B cell (primary cell): Measurements from ENCODE around the gene TAX1BP3. TPM values are rescaled to one million over a fixed set of nuclear protein-coding genes. Genes with fewer than 3 reads are reported as not detected.

ENCODE experiments used
- ATAC-seq: fragments of 200-7000 bp; cut with Tn5 transposase; one replicate; pipeline ENCODE4 v1.10.0; 2021; ENCODE audit warnings: low read depth, mild to moderate bottlenecking, moderate number of reproducible peaks, moderate library complexity
- CTCF ChIA-PET: fragments of 350-600 bp; sonication (Branson Sonifier 250); formaldehyde crosslinking; loops from one replicate; lab custom pipeline; 2021; ENCODE audit warnings: antibody characterized with exemption, inconsistent platforms; lab: Charles Lee
- POLR2A ChIA-PET: fragments of 350-600 bp; sonication (Branson Sonifier 250); formaldehyde crosslinking; loops from one replicate; lab custom pipeline; 2021; ENCODE audit warnings: antibody characterized with exemption; lab: Charles Lee
- DNase-seq: peaks from one replicate; pipeline ENCODE4 v3.0.0; 2013
- H2AFZ ChIP-seq: 2 replicates; pipeline ENCODE4 v1.6.1; 2012; ENCODE audit warnings: mild to moderate bottlenecking, low read depth, low read length; ENCODE audit not compliant: insufficient read depth, poor library complexity, severe bottlenecking
- H3K27ac ChIP-seq, 2 donors: 1 replicate in 1 of 2; 2 replicates in 1 of 2; pipeline ENCODE4 v1.5.1; 2012 to 2013; ENCODE audit warnings: low read length in 2 of 2, mild to moderate bottlenecking in 2 of 2, moderate library complexity in 1 of 2
- H3K27me3 ChIP-seq, 4 experiments: fragments of 200-600 bp in 1 of 4; sonication (generic) in 1 of 4; replicated peaks in 1 of 4; 1 replicate in 2 of 4; 2 replicates in 2 of 4; pipeline versions ENCODE4 v1.6.1 to v1.7.0; 2013 to 2016; ENCODE audit warnings: low read length in 3 of 4, mild to moderate bottlenecking in 2 of 4, mixed read lengths in 1 of 4, moderate library complexity in 1 of 4; ENCODE audit not compliant: insufficient read depth in 4 of 4, control insufficient read depth in 3 of 4; ENCODE audit errors: control extremely low read depth in 1 of 4
- H3K36me3 ChIP-seq, 2 experiments: replicated peaks in 1 of 2; 1 replicate in 1 of 2; 2 replicates in 1 of 2; pipeline versions ENCODE4 v1.6.1 to v1.7.1; 2013; ENCODE audit warnings: low read length in 1 of 2; ENCODE audit not compliant: insufficient read depth in 2 of 2, control insufficient read depth in 1 of 2; ENCODE audit errors: control extremely low read depth in 1 of 2, extremely low read depth in 1 of 2
- H3K4me1 ChIP-seq, 2 donors: fragments of 200-600 bp in 1 of 2; sonication (generic) in 1 of 2; 1 replicate in 1 of 2; 2 replicates in 1 of 2; pipeline versions ENCODE4 v1.5.1 to v1.6.1; 2013 to 2017; ENCODE audit warnings: low read length in 2 of 2; ENCODE audit not compliant: control insufficient read depth in 2 of 2, insufficient read depth in 2 of 2
- H3K4me2 ChIP-seq: replicated peaks from 2 replicates; pipeline ENCODE3; 2012; ENCODE audit warnings: mild to moderate bottlenecking, low read depth, low read length; ENCODE audit not compliant: poor library complexity, severe bottlenecking
- H3K4me3 ChIP-seq, 5 experiments: fragments of 200-600 bp in 1 of 5; sonication (generic) in 1 of 5; 1 replicate in 3 of 5; 2 replicates in 2 of 5; pipeline versions ENCODE4 v1.5.1 to v1.7.0; 2011 to 2016; ENCODE audit warnings: low read length in 4 of 5, mild to moderate bottlenecking in 4 of 5, low read depth in 2 of 5, control low read depth in 1 of 5, moderate library complexity in 1 of 5; ENCODE audit not compliant: insufficient read depth in 1 of 5; ENCODE audit errors: control extremely low read depth in 1 of 5, extremely low read depth in 1 of 5
- H3K79me2 ChIP-seq: fragments of 200-600 bp; sonication (generic); one replicate; pipeline ENCODE4 v1.6.0; 2016; ENCODE audit warnings: low read length; ENCODE audit not compliant: control insufficient read depth, insufficient read depth
- H3K9ac ChIP-seq: fragments of 200-600 bp; sonication (generic); 2 replicates; pipeline ENCODE4 v1.6.1; 2017; ENCODE audit warnings: mild to moderate bottlenecking, low read length, moderate library complexity
- H3K9me3 ChIP-seq, 3 donors: one replicate each; pipeline versions ENCODE4 v1.6.1 to v1.7.1; 2013; ENCODE audit warnings: low read length in 2 of 3; ENCODE audit not compliant: control insufficient read depth in 2 of 3, insufficient read depth in 1 of 3; ENCODE audit errors: control extremely low read depth in 1 of 3
- H4K20me1 ChIP-seq: 2 replicates; pipeline ENCODE4 v1.6.0; 2012; ENCODE audit warnings: mild to moderate bottlenecking, low read length; ENCODE audit not compliant: insufficient read depth, control insufficient read depth, poor library complexity, severe bottlenecking
- H3K27ac Mint-ChIP-seq: one replicate; pipeline ENCODE4 v1.8.0; 2021; ENCODE audit warnings: mixed read lengths
- H3K27me3 Mint-ChIP-seq: one replicate; pipeline ENCODE4 v1.8.0; 2021; ENCODE audit warnings: mixed read lengths
- H3K4me1 Mint-ChIP-seq: one replicate; pipeline ENCODE4 v1.8.0; 2021; ENCODE audit warnings: mixed read lengths
- H3K4me3 Mint-ChIP-seq: one replicate; pipeline ENCODE4 v1.8.0; 2021; ENCODE audit warnings: mixed read lengths
- H3K9me3 Mint-ChIP-seq: one replicate; pipeline ENCODE4 v1.8.0; 2022; ENCODE audit warnings: mixed read lengths; ENCODE audit not compliant: insufficient read depth
- CTCF ChIP-seq: fragments of 200-600 bp; IDR thresholded peaks from one replicate; pipeline ENCODE4 v1.8.0; 2022; ENCODE audit warnings: antibody characterized with exemption, mild to moderate bottlenecking
- EZH2 ChIP-seq: IDR thresholded peaks from 2 replicates; pipeline ENCODE4 v1.6.1; 2012; ENCODE audit warnings: borderline replicate concordance, low read depth, mild to moderate bottlenecking, moderate library complexity, low read length; ENCODE audit not compliant: insufficient read depth, poor library complexity, severe bottlenecking
- WGBS: methylation state at CpG from one replicate; pipeline ENCODE4 v1.1.5; 2013; ENCODE audit warnings: missing lambda C conversion rate; ENCODE audit not compliant: insufficient coverage; 5-methylcytosine and 5-hydroxymethylcytosine counted together
- intact Hi-C: fragments of 100-400 bp; cut with micrococcal nuclease; formaldehyde crosslinking; loops from one replicate; pipeline ENCODE4 v1.10.0; 2022
- polyA plus RNA-seq: library from polyadenylated mRNA; depleted of rRNA; stranded (reverse); fragments of >200 nt; gene quantifications from 2 replicates; pipeline ENCODE4 v1.2.3, GENCODE V29; 2012
- total RNA-seq, 2 donors: library from RNA; stranded (reverse); fragments of 120-200 nt in 1 of 2; gene quantifications; 1 replicate in 1 of 2; 2 replicates in 1 of 2; pipeline versions ENCODE4 v1.2.3 to v1.2.4, GENCODE V29; 2013 to 2022

The TAX1BP3 gene
- total and polyA plus RNA-seq, 2 donors (not counting 1 experiment from before 2014, with no cell fraction given) = 17.7 to 22.1 TPM

DNA sequence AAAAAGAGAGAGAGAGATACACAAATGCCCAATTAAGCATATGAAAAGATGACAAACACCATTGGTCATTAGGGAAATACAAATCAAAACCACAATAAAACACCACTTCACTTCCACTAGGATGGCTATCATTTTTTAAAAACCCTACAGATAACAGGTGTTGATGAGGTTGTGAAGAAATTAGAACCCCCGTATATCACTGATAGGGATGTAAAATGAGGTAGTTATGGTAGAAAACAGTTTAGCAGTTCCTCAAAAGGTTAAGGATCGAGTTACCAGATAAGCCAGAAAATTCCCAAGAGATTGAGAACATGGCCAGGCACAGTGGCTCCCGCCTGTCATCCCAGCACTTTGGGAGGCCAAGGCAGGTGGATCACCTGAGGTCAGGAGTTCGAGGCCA, 24.8 kb upstream of the TAX1BP3 start:
- Histone ChIP-seq H3K79me2 (peaks cover 82% of the 10 kb centered on the region), H3K36me3 (peaks cover 0 to 43% of the 10 kb centered on the region in 2 experiments), H2AFZ (no peak overlapping the region), H3K9me3 (peaks cover 0 to 3% (median 1%) of the 10 kb centered on the region in 3 donors), H3K4me1 (peaks cover 55 to 77% of the 10 kb centered on the region in 2 donors), H3K4me3 (peak overlapping the region; percentile 76 to 93 (median 83)), H3K9ac (peak overlapping the region; percentile 61), H3K27ac (peak overlapping the region; percentile 69 to 91), H3K27me3 (no peaks in the 10 kb centered on the region), H3K4me2 (peak overlapping the region; percentile 80), H4K20me1 (peaks cover 54% of the 10 kb centered on the region)
- POLR2A ChIA-PET = interaction anchor here (0.6 to 6.4 kb wide), 5 partner anchors 17 to 124 kb away, joined by 3 to 63 read pairs (median 7); partner anchors contain the start of gene HASPIN
- peaks cover 70% of the 10 kb centered on the region for H3K4me1 Mint-ChIP-seq
- H3K9me3 Mint-ChIP-seq = no peaks in the 10 kb centered on the region
- intact Hi-C loops = loop anchor here (1.0 to 5.0 kb wide), 3 partner anchors 18 to 274 kb away; no protein-coding TSS in a partner anchor
- CTCF ChIA-PET = interaction anchor here (0.8 to 5.0 kb wide), 8 partner anchors 10 to 134 kb away, joined by 3 to 52 read pairs (median 6); no protein-coding TSS in a partner anchor
- peak overlapping the region; percentile 91 for H3K4me3 Mint-ChIP-seq
- DNase-seq (peak; percentile 58), ATAC-seq (no peak)
- TF ChIP-seq EZH2 = no peak
- TF ChIP-seq CTCF = no peak
- no peaks in the 10 kb centered on the region for H3K27me3 Mint-ChIP-seq
- peak overlapping the region; percentile 96 for H3K27ac Mint-ChIP-seq
- WGBS = 13% methylated on average over 4 of the region's 4 CpGs

- Histone ChIP-seq H3K27ac (peak overlapping the region; percentile 69 to 91), H3K79me2 (peaks cover 82% of the 10 kb centered on the region), H3K4me1 (peaks cover 55 to 75% of the 10 kb centered on the region in 2 donors), H4K20me1 (peaks cover 57% of the 10 kb centered on the region), H3K9me3 (no peaks in the 10 kb centered on the region), H3K9ac (peak overlapping the region; percentile 61), H3K4me3 (peak overlapping the region; percentile 18 to 88 (median 78)), H3K36me3 (peaks cover 0 to 46% of the 10 kb centered on the region in 2 experiments), H2AFZ (no peak overlapping the region), H3K27me3 (no peaks in the 10 kb centered on the region), H3K4me2 (peak overlapping the region; percentile 80)
- Mint-ChIP-seq H3K27me3 (no peaks in the 10 kb centered on the region), H3K9me3 (no peaks in the 10 kb centered on the region), H3K4me3 (peak overlapping the region; percentile 77), H3K27ac (peak overlapping the region; percentile 88), H3K4me1 (peaks cover 66% of the 10 kb centered on the region)
- ChIA-PET CTCF (interaction anchor here (0.8 to 5.0 kb wide), 12 partner anchors 9 to 643 kb away, joined by 3 to 38 read pairs (median 4); no protein-coding TSS in a partner anchor), POLR2A (interaction anchor here (0.6 to 6.4 kb wide), 5 partner anchors 18 to 1018 kb away, joined by 3 to 63 read pairs (median 5); partner anchors contain the start of gene HASPIN)
- intact Hi-C loops = loop anchor here (5.0 kb wide), 2 partner anchors 220 to 275 kb away; no protein-coding TSS in a partner anchor
- WGBS = 80% methylated on average over 7 of the region's 9 CpGs
- TF ChIP-seq CTCF (peak; percentile 19), EZH2 (no peak)
- DNase-seq (no peak), ATAC-seq (no peak)
Observed at GRCh38 chr17:3692346-3692745, 24.0 kb upstream of the TAX1BP3 start.
